HTERT RPE-1 (cell line): ENCODE data around the gene NPTX2.

Experiments used
- in situ Hi-C: fragments of 300-500 bp; cut with MboI; formaldehyde crosslinking; loops from 4 replicates; pipeline ENCODE4 v1.14.3; 2020; ENCODE audit warnings: low sequenced_read_pairs

NPTX2 gene

DNA sequence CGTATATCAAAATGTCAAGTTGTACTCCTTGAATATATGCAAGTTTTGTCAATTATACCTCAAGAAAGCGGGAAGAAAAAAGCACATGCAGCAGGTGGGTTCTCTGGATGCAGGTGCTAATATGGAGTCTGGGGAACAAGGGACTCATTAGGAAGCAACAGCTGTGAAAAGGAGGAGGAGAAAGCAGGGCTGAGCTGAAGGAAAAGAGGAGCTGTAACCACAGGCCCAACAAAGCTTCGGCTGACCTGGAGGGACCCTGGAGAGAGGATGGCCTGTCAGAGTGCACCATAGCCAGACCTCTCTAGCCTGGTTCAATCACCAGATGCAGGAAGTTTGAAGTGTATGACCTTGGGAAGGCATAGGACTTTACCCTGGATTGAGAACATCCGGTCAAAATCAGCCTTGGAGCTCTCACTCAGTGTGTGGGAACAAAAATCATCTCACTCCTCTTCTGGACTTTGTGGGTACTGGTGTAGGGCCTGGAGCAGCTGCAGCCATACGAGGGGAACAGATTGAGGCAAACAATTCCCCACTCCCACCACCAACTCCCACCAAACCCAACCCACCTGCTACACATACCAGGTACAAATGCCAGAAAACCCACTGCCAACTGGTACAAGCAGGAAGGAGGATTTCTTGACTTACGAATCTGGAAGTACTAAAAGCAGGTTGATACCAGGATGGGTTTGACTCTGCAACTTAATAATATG is 36.7 kb downstream of the NPTX2 start:
- in situ Hi-C loops = no loop called here

- in situ Hi-C loops = no loop called here
Measured at GRCh38 chr7:98654524-98655272, 37.6 kb downstream of the NPTX2 start.

GRCh38 chr7:98655611-98656010 is 38.5 kb downstream of the NPTX2 start:
- in situ Hi-C loops = no loop called here

GRCh38 chr7:98656899-98657298 is 39.8 kb downstream of the NPTX2 start:
- in situ Hi-C loops = no loop called here

GRCh38 chr7:98657736-98658135 is 40.7 kb downstream of the NPTX2 start:
- in situ Hi-C loops = no loop called here

DNA sequence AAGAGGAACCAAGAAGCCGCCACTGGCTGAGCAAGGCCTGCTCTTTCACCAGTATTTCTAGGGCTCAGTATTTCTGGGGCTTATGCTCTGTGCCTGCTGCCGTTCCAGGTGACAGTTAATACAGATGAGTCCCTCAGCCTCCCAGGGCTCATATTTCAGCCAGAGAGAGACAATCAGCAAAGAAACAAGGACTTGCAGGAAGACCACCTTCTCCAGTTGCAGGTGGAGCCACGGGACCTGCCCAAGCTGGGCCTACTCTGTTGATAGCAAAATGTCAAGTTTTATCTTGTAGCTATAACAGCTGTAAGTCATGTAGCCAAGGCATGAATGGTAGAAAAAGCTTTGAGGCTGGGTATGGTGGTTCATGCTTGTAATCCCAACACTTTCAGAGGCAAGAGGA is 42.7 kb downstream of the NPTX2 start:
- in situ Hi-C loops = no loop called here

DNA sequence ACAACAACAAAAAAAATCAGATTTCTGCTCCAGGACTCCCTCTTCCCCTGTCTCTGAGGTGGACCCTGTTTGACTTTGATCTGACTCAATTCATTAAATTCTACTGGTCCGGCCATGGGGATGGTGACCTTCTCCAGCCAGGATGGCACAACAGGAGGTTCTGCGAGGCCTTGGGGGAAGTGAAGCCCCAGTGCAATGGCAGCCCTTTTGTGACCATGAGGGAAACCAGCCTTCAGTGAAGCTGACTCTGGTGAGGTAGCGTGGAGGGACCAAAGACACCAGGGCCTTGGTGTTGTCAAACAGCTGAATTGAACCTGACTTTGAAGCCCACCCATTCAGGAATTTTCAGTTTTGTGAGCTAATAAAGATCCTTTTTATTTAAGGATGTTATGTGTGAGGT is 44.5 kb downstream of the NPTX2 start:
- in situ Hi-C loops = no loop called here

DNA sequence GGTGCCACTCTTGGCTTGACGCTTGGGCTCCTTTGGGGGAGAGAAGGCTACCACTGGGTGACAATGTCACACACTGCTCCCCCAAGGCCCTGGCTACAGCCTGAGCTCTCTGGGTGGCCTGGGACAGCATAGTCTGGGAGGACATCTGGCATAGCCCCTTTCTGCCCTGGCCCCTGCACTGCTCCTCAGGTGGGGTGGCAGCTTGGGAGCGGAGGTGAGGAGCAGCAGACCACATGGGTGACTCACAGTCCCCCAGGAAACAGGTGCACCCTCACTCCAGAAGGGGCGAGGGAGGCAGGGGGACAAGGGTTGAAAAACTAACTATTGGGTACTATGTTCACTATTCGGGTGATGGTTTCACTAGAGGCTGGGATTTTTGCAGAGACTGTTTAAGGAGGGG is 45.2 kb downstream of the NPTX2 start:
- in situ Hi-C loops = no loop called here

DNA sequence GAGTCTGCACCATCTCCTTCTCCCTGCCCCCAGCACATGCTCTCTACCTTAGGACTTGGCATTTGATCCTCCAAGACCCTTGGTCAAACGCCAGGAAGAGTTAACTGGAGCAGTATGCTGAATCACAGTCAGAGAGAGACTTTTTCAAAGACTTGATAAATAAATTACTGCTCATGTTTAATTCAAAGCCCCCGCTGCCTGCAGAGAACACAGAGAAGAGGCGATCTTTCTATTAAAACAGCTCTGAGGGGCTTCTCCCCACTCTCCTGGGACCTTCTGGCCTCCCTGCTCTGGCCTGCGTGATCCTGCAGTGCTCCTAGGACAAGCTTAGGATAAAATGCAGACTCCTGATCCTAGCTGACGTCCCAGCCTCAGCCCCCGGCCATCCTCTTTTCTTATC is 47.8 kb downstream of the NPTX2 start:
- in situ Hi-C loops = no loop called here

DNA sequence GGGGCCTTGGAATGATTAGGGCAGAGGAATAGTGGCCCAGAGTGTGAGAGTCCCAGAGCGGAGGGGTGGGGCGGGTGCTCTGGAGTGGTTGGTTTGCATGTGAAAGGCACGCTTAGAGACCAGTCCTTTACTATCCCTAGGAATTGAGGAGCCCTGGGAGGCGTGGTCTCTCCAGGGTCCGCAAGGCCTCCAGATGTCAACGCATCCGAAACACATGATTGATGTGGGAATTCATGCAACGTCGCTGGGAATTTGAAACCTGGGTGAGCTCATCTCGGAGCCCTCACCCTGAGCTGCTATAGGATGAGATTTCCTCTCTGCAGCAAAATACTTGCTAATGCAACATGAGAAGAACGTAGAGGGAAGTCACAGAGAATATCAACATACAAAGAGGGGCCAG is 51.2 kb downstream of the NPTX2 start:
- in situ Hi-C loops = no loop called here

DNA sequence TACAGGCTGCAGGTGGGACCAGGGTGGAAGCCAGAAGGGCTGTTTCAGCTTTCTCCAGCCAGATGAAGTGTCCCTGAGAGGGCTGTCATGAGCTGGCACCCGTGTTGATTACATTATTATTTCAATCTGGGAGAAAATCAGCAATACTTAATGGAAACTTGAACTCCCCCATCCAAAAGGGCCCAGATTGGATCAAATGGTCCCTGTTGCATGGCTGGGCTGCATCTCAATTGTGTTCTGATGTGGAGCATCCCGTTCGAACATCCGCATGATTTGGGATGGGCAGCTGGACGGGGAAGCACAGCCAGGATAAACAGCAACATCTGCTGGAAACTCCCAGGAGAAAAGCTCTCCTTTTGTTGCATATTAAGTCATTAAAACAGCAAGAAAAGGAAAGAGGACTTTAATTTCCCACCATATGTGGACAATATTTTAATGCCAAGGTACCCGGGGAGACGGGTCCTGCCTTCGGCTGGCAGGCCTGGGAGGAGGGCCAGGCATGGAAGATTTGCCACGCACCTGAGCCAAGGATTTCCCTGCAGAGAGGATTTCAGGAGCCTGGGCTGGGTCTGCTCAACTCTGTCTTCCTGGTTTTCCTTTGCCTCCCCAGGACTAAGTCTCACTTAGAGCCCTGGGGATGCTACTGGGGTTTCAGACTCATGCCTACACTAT is 52.4 kb downstream of the NPTX2 start:
- in situ Hi-C loops = no loop called here

GRCh38 chr7:98670186-98670585 is 53.1 kb downstream of the NPTX2 start:
- in situ Hi-C loops = no loop called here

DNA sequence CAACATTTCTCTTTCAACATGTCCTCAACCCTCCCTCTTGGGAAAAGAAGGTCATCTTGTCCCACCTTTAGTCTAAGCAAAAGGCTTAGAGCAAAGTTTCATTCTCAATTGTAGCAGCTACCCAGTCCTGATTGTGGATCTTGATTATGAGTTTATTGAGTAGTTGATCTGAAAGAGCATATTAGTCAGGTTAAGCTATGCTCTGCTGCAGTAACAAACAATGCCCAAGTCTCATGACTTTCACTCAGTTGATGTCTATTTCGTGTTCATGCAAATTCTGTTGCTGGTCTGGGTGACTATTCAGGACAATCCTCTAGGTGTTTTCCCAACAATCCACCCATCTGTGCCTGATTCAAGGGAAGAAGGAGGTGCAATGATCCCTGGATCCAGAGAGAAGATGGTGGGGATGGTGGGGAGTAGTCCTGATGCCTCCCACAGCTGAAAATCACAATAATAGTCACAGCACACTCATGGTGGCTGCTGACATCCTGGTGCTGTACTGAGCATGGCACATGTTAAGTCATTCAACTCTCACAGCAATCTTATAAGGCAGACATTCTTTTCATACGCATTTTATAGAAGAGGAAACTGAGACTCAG is 54.7 kb downstream of the NPTX2 start:
- in situ Hi-C loops = no loop called here

DNA sequence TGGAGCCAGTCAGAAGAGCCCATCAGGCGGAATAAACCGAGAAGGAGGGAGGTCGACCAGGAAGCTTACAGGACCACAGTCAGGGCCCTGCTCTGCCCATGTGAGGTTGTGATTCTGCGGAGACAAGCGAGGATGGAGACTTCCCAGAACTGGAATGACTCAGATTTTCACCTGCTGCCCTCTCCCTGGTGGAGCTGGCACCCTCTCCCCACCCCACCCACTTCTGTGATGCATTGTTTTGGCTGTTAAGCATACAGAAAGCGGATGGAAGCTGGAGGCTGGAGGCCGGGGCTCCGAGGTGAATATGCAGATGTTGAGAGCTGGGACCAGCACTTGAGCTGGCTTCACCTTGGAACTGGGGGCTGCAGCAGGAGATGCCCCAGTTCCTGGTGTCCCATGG is 57.4 kb downstream of the NPTX2 start:
- in situ Hi-C loops = no loop called here

DNA sequence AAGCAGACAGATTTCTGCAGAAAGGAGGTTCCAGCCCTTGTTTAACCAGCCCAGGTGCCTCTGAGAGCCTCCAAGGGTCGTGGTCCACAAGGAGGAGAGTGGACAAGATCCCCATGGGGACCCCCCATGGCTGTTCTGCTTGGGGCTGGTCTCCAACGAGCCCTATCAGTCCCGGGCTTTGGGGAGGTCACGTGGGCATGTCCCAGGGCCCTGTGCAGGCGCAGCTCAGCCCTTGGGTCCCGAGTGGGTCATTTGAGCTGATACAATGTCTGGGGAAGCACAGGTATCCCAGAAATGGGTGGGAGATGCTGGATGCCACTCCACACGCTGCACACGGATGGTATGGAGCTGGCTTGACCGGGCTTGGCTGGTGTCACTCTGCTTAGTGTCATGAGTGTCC is 57.8 kb downstream of the NPTX2 start:
- in situ Hi-C loops = no loop called here

- in situ Hi-C loops = no loop called here
Measured at GRCh38 chr7:98678215-98678614, 61.1 kb downstream of the NPTX2 start.
